HTR-8/SVneo (cell line): ENCODE data around the gene C6orf141.

Experiments used
- DNase-seq: peaks from one replicate; pipeline ENCODE4 v3.0.0; 2011; ENCODE audit warnings: low spot score, mixed read lengths; ENCODE audit not compliant: insufficient read length
- FAIRE-seq: peaks from 2 replicates; lab custom pipeline; 2011; peaks lifted over from hg19 to GRCh38; lab: Jason Lieb, UNC

C6orf141 gene

GRCh38 chr6:49535795-49536194, 14.7 kb upstream of the C6orf141 start:
- FAIRE-seq, result no peak

GRCh38 chr6:49539102-49539501, 11.4 kb upstream of the C6orf141 start:
- DNase-seq (no peak), FAIRE-seq (peak; percentile 28)

More at GRCh38 chr6:49535795-49536194, 14.7 kb upstream of the C6orf141 start:
- no peak for DNase-seq

- FAIRE-seq (no peak), DNase-seq (no peak)
Observed at GRCh38 chr6:49540614-49541013, 9.9 kb upstream of the C6orf141 start.

GRCh38 chr6:49541210-49541724, 9.2 kb upstream of the C6orf141 start:
- DNase-seq (peak; percentile 75), FAIRE-seq (peak; percentile 13)

- no peak for DNase-seq
- no peak for FAIRE-seq
Observed at GRCh38 chr6:49541936-49542335, 8.5 kb upstream of the C6orf141 start.

GRCh38 chr6:49543087-49543858, 7.2 kb upstream of the C6orf141 start:
- FAIRE-seq (peak; percentile 38), DNase-seq (no peak)

GRCh38 chr6:49546331-49546730, 4.1 kb upstream of the C6orf141 start:
- FAIRE-seq (no peak), DNase-seq (no peak)

GRCh38 chr6:49548613-49549304, 1.7 kb upstream of the C6orf141 start:
- FAIRE-seq, result no peak
- no peak for DNase-seq

GRCh38 chr6:49549691-49550491, 577 bp upstream of the C6orf141 start:
- no peak for FAIRE-seq
- no peak for DNase-seq

- DNase-seq (no peak), FAIRE-seq (peak; percentile 69)
Observed at GRCh38 chr6:49551078-49551865, 804 bp downstream of the C6orf141 start.

GRCh38 chr6:49551866-49552129, 1.3 kb downstream of the C6orf141 start:
- FAIRE-seq (no peak), DNase-seq (no peak)

- DNase-seq, result no peak
- no peak for FAIRE-seq
Observed at GRCh38 chr6:49552596-49552995, 2.1 kb downstream of the C6orf141 start.

GRCh38 chr6:49553384-49553783, 2.9 kb downstream of the C6orf141 start:
- no peak for FAIRE-seq
- DNase-seq, result no peak

GRCh38 chr6:49555951-49556350, 5.5 kb downstream of the C6orf141 start:
- DNase-seq (no peak), FAIRE-seq (no peak)

- DNase-seq (no peak), FAIRE-seq (peak; percentile 4)
Observed at GRCh38 chr6:49556429-49556837, 6.0 kb downstream of the C6orf141 start.

GRCh38 chr6:49557177-49557576, 6.7 kb downstream of the C6orf141 start:
- FAIRE-seq (no peak), DNase-seq (no peak)

- FAIRE-seq, result no peak
- DNase-seq, result no peak
Observed at GRCh38 chr6:49558238-49558637, 7.8 kb downstream of the C6orf141 start.

GRCh38 chr6:49563006-49563886, 12.8 kb downstream of the C6orf141 start:
- FAIRE-seq (no peak), DNase-seq (no peak)

GRCh38 chr6:49564552-49564951, 14.1 kb downstream of the C6orf141 start:
- DNase-seq, result no peak
- FAIRE-seq, result no peak
